Activated effector memory CD4-positive, alpha-beta T cell treated with Interleukin-2 at 50 U/mL for 16 hours (primary cell): ENCODE measurements around the gene CCDC159.
"Not testable (repeated sequence)": the region's sequence is repeated elsewhere in the genome, so short reads cannot be mapped to it uniquely, and the experiment has no call there.

Source experiments
- DNase-seq: peaks from one replicate; pipeline ENCODE4 v3.0.0-alpha.2; 2020

Gene CCDC159

GRCh38 chr19:11367528-11367927 is 21.2 kb downstream of the CCDC159 start:
- no peak for DNase-seq

DNA sequence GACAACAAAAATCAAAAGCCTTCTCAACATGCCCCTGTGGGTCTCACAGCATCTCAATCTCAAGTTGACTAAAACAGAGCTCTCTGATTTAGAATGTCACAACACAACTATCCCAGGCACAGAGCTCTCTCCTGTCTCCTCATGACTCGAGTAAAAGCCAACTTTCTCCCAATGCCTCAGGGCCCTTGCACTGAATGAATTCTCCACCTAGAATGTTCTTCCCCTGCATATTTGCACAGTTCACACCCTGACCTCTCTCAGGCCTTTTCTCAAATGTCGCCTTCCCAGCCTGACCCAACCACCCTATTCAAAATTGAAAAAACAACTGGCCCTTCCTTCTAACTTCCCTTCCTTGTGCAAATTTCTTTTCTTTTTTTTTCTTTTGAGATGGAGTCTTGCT is 24.4 kb downstream of the CCDC159 start:
- DNase-seq: no peak

DNA sequence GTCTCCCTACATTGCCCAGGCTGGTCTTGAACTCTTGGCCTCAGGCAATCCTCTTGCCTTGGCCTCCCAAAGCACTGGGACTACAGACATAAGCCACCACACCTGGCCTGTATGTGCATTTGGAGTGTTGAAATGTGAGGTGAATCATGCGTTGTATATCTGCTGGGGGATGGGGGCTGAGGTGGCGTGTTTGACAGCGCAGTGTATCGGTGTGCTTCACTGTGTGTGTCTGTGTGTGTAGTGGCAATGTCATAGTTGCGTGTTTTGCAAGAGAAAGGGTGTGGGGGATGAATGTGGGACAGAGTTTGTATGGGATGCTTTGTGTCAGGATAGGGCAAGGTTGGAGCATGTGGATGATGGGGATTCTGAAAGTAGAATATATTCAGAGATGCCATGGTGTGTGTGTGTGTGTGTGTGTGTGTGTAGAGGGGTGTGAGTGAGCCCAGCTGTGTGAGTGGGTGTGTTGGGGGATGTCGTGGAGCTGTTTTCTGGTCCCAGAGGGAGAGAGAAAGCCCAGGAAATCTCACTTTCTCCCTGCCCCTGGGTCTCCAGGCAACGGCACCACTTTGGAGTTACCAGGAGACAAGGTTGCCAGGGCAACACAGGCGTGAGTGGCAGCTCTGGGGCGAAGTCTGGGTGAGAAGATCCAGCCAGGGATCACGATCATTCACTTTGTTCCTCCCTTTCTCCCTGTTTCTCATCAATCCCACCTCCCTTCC is 27.0 kb downstream of the CCDC159 start:
- no peak for DNase-seq

DNA sequence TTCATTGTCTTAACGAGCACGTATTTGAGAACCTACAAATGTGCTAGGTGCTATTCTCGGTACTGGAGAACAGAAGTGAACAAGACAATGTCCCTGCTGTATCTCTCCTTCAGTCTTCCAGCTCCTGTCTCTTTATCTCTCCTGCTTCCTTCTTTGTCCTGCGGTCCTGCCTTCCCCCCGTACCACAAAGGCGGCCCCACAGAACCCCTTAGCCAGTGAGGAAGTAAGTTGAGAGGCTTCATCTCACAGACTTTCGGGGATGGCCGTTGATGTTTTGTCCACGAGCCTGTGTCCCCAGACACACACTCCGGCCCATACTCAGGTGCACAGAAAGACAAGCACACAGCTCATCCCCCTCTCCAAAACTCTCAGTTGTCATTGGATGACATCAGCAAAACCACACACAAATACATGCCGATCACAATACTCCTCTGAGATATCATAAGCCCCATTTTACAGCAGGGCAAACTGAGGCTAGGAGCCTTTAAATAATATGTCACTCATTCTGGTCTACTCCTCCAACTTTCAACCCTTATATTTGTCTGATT is 27.6 kb downstream of the CCDC159 start:
- no peak for DNase-seq

- DNase-seq: peak; percentile 96
These were observed 28.3 kb downstream of the CCDC159 start, which contains the start of gene SWSAP1 for GRCh38 chr19:11374433-11375142. TSS of gene SWSAP1 (plus strand) at chr19:11374666. CDS start at chr19:11374681, 15 bp downstream.

GRCh38 chr19:11375143-11375948 is 29.0 kb downstream of the CCDC159 start:
- peak; percentile 76 for DNase-seq

DNA sequence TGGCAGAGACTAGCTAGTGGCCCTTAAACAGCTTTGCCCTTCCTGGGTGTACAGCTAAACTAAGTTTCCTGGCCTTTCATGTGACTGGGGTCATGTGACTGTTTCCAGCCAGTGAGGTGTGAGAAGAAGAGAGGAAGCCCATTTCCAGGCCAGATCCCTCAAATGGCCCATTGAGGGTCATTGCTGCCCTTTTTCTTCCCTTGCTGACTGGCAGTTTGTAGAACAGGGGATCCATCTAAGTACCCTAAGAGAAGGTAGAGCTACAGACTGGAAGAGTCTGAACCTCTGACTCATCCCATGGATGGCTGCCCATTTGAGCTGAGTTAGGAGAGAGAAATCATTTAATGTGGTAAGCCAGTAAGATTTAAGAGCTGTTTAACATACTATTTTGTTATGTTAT is 30.9 kb downstream of the CCDC159 start:
- DNase-seq: no peak

- no peak for DNase-seq
These were observed 31.4 kb downstream of the CCDC159 start for GRCh38 chr19:11377756-11378155.

- DNase-seq: no peak
These were observed 32.2 kb downstream of the CCDC159 start for GRCh38 chr19:11378319-11379189.

DNA sequence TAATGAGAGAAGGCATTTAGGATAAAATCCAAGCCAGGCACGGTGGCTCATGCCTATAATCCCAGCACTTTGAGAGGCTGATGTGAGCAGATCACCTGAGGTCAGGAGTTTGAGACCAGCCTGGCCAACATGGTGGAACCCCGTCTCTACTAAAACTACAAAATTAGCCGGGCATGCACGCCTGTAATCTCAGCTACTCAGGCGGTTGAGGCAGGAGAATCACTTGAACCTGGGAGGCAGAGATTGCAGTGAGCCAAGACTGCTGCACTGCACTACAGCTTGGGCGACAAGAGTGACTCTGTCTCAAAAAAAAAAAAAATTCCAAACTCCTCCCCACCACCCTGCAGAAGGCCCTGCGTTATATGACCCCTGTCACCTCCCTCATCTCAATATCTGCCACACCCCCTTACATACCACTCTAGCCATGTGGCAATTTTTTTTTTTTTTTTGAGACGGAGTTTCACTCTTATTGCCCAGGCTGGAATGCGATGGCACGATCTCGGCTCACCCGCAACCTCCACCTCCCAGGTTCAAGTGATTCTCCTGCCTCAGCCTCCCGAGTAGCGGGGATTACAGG is 33.0 kb downstream of the CCDC159 start:
- DNase-seq: not testable (repeated sequence)

DNA sequence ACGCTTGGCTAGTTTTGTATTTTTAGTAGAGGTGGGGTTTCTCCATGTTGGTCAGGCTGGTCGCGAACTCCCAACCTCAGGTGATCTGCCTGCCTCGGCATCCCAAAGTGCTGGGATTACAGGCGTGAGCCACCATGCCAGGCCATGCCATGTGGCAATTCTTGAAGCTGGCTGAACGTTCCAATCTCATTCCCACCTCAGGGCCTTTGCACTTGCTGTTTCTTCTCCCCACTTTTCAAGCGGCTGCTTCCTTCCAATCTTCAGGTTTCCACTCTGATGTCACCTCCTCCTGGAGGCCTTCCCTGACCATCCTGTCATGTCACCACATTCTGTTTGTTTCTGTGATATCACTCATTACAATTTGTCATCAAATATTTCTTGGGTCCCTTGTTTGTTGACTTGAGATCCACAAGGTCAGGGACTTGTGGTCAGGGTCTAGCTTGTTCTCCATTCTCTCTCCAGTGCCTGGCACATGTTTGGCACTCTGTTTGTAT is 33.6 kb downstream of the CCDC159 start:
- DNase-seq: no peak

- peak; percentile 97 for DNase-seq
These were observed 34.6 kb downstream of the CCDC159 start for GRCh38 chr19:11380653-11381537.

DNA sequence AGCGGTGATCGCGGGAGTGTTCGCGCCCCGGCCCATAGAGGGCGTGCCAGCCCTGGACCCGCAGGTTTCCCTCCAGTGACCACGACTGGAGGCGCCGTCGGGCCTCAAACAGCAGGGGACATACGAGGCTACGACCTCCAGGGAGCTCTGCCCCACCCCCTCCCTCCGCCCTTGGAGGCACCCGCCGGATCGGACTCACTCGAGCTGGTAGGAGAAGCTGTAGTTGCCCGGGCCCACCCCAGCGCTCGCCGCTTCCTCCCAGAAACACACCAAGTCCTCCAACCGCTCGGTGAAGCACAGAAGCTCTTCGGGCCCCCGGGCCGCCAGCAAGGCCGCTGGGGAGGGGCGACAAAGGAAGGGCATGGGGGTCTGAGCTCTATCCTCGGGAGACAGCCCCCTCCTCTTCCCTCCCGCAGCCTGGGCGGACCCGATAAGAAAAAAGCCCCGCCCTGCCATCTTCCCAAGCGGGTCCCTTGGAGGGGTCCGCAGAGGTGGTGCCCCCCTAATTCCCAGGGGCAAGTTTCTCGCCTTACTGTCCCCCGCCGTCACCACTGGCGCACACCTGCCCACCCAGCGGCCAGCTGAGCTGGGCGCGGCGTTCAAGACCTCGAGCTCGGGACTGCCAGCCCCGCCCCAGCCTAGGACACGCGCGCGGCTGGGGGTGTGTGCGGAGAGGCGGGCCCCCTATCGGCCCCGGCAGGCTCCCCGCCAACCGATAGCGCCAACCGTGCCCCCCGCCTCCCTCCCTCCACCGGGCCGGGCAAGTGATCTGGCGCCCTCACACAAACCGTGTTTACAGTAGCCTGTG is 36.8 kb downstream of the CCDC159 start:
- peak; percentile 9 for DNase-seq

DNA sequence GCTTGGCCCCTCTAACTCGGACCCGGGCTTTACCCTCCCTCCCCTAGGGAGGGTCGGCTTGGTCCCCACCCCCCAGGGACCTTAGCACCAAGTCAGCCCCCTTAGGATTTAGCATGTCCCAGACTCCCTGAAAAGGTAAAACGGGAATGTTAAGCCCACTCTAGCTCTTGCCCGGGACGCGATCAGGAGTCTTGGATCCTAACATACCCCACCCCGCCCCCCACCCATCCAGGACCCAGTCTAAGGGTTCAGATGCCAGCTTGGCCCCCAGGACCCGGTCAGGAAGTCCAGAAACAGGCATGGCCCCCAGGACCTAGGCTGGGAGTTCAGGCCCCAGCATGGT is 37.4 kb downstream of the CCDC159 start:
- DNase-seq: no peak

DNA sequence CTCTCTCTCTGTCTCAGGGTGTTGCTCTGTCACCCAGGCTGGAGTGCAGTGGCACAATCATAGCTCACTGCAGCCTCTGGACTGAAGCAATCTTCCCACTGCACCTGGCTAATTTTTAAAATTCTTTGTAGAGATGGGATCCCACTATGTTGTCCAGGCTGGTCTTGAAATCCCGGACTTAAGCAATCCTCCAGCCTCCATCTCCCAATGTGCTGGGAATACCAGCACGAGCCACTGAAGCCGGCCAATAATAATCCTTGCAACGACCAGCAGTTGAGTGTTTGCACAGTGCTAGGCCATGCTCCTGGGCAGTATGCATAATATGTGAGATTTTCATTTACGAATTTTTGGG is 38.4 kb downstream of the CCDC159 start:
- no peak for DNase-seq

GRCh38 chr19:11387162-11388034 is 41.1 kb downstream of the CCDC159 start:
- DNase-seq: no peak

- DNase-seq: no peak
These were observed 44.0 kb downstream of the CCDC159 start for GRCh38 chr19:11390359-11390758.

- no peak for DNase-seq
These were observed 44.8 kb downstream of the CCDC159 start for GRCh38 chr19:11390933-11391680.
